ENCODE results near the gene NDUFB4.
"Not testable (repeated sequence)": the region's sequence is repeated elsewhere in the genome, so short reads cannot be mapped to it uniquely, and the experiment has no call there.

Gene NDUFB4

GRCh38 chr3:120569222-120570057 lies 26.7 kb upstream of the NDUFB4 start:
- DNase-seq (ENCODE audit: low read depth) = peak; percentile 38

- DNase-seq (ENCODE audit: low read depth) = no peak
Observed at GRCh38 chr3:120572027-120572426, 24.1 kb upstream of the NDUFB4 start.

DNA sequence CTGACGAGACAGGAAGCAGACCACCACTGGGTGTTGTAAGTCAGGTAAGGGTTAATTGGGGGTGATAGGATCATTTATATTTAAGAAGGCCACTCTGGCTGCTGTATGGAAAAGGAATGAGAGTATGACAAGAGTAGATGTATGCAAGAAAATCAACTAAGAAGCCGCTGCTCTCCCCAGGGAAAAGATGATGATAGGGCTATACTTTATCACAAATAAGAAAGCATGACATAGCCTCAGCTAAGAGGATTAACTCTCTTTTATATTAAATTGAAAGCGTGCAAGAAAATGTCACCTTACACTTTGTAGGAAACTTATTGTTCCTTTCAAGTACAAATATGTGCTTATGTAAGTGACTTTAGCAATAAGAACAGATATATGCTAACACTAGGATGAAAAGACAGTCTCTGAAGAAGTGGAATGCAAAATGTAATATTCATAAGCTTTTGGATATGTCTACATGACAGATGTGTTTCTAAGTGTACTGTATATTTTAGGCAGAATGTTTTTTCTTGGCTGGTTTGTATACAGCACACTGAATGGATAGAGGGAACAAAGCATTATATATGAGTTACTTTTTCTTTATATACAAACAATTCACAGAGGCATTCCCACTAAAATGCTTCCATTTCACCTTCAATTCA lies 8.7 kb upstream of the NDUFB4 start:
- no peak for DNase-seq (ENCODE audit: low read depth)

DNA sequence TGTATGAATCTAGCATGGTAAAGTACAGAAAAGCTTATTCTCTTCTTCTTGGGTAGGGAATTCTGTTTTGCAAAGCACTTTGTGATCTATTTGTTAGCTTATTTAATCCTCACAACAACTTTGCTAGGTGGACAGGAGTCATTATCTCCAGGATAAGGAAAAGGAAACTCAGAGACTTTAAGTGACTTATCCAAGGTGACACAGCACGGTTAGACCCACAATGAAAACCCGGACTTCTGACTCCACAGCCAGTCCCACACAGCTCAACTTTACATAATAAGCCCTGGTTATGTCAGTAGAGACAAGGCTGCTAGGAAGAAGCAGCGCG lies 384 bp upstream of the NDUFB4 start:
- DNase-seq (ENCODE audit: low read depth) = no peak

DNA sequence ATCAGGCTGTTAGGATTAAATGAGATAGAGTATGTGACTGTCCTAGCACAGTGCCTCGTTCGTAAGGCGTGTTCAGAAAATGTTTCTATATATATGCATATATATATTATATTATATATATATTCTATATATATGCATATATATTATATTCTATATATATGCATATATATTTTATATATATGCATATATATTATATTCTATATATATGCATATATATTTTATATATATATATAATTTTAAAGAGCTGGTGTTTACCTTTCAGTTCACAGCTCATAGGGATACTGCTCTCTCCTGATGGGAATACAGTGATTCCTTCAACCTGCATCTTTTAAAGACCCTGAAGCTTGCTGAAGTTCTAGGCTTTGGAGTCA lies 702 bp downstream of the NDUFB4 start:
- DNase-seq (ENCODE audit: low read depth) = no peak

DNA sequence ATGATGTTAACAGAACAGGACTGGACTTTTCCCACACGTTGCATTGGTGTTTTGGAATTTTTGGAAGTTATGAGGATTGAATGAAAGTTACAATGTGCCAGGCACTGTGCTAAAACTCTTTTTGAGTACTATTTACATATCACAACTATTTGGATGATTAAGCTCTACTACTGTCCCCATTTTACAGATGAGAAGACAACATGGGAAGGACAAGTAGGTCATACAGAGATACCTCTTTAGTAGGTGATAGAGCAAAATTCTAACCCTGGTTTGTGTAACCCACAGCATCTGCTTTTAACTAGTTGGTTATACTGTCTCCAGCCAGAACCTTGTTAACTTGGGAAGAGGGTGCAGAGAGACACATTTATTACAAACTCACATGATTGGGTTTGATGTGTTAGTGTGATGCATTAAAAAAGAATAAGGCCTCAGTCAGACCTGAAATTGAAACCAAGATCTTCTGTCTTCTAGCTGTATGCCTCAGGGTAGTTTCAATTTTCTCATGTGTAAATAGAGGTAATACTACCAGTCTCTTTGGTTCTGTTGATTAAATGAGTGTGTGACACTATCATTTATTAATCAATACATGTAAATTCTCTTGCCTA lies 1.4 kb downstream of the NDUFB4 start:
- no peak for DNase-seq (ENCODE audit: low read depth)

GRCh38 chr3:120599211-120599610 lies 3.1 kb downstream of the NDUFB4 start:
- no peak for DNase-seq (ENCODE audit: low read depth)

GRCh38 chr3:120601554-120601953 lies 5.4 kb downstream of the NDUFB4 start:
- no peak for DNase-seq (ENCODE audit: low read depth)

- no peak for DNase-seq (ENCODE audit: low read depth)
Observed at GRCh38 chr3:120602682-120603081, 6.5 kb downstream of the NDUFB4 start.

- no peak for DNase-seq (ENCODE audit: low read depth)
Observed at GRCh38 chr3:120604382-120604781, 8.2 kb downstream of the NDUFB4 start.

GRCh38 chr3:120604784-120605183 lies 8.6 kb downstream of the NDUFB4 start:
- no peak for DNase-seq (ENCODE audit: low read depth)

DNA sequence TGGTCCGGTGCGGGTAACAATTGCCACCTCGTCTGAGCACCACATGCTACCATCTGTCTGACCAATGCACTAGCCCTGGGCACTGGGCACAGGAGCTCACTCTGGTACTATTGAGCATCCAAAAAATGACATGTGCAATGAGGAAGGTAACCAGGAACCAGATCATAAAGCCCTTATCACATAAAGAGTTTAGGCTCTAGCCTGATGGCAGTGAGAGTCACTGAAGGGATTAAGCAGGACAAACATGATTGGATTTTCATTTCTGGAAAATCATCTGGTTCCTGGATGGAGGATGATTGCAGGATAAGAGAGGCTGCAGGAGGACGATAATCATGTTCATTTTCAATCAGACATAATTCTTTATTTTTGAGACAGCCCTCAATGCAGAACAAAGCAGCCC lies 12.4 kb downstream of the NDUFB4 start:
- DNase-seq (ENCODE audit: low read depth) = no peak

DNA sequence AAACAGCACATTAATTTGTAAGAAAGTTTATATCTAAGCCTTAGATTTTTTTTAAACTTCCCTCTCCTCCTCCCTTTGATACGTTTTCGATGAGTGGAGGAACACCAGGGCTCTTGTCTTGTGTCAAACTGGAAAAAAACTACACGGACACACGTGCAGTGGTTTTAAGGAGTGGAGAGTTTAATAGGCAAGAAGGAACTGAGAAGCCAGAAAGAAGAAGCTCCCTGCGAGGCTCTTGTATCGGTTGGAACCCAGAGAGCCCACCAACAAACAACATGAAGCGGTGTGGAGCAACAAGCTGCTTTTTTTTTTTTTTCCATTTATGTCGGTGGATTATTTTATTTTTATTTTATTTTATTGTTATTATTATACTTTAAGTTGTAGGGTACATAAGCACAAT lies 18.6 kb downstream of the NDUFB4 start:
- DNase-seq (ENCODE audit: low read depth) = no peak

DNA sequence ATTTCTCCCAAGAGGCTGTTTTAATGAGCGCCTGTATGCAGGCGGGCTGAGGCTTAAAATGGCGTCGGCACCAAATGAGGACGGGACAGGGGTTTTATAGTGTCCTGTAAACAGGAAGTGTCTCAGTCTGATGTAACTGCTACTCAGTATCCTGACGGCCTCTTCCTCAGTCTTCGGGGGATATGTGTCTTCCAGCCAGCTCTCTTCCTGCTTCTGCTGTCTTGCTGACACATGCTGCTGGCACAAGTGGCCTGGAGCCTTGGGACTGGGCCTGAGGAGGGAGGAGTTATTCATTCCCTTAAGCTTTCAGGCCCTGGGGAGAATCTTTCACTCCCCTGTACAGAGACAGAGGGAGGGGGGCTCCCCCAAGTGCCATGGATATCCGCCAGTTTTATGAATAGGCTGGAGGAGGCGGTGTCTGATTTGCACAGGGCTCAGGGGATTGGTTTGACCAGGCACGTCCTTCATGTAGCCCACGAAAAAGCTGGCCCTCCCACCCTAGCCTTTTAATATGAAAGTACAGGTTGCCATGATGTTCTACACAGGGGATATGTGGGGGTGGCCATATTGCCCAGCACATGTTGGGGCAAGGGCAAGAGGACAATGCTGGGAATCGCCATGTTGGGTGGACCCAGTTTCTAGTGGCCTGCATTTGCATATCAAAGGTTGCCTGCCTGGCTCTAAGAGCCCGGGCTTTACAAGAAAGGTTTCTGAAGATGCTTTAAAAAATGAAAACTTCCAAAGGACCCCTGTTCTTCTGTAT lies 19.9 kb downstream of the NDUFB4 start:
- DNase-seq (ENCODE audit: low read depth) = peak; percentile 92

DNA sequence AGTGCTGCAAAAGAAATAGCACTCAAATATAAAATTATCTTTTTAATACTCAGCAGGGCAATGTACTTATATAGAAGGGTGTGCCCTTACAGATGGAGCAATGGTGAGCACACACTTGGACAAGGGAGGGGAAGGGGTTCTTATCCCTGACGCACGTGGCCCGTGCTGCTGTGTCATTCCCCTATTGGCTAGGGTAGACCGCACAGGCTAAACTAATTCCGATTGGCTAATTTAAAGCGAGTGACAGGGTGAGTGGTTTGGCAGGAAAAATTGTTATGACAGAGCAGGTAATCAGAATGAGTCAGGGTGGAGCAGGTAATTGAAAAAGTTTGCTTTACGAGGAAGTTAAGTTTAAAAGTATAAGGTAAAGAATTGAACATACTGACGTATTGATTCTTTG lies 20.6 kb downstream of the NDUFB4 start:
- not testable (repeated sequence) for DNase-seq (ENCODE audit: low read depth)

DNA sequence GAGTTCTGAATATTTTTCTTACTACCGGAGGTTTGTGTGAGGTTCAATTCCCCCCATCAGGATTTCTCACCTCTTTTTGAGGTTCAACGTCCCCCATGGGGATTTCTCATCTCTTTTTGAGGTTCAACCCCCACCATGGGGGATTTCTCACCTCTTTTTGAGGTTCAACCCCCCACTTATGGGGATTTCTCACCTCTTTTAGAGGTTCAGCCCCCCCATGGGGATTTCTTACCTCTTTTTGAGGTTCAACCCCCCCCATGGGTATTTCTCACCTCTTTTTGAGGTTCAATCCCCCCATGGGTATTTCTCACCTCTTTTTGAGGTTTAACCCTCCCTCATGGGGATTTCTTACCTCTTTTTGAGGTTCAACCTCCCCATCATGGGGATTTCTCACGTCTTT lies 26.3 kb downstream of the NDUFB4 start:
- no peak for DNase-seq (ENCODE audit: low read depth)

- peak; percentile 95 for DNase-seq (ENCODE audit: low read depth)
Observed at GRCh38 chr3:120622870-120623726, 27.0 kb downstream of the NDUFB4 start.

DNA sequence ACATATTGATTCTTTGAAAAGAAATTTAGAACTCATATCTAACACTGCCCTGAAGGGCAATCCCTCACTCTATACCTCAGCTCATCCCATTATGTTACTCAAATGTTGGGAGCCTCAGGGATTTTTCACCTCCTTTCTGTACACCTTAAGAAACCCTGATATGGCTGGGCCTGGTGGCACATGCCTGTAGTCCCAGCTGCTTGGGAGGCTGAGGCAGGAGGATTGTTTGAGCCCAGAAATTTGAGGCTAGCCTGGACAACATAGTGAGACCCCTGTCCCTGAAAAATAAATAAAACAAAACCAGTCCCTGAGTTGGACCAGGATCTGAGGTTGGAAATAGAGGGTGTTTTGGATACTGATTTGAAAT lies 27.6 kb downstream of the NDUFB4 start:
- no peak for DNase-seq (ENCODE audit: low read depth)

- DNase-seq (ENCODE audit: low read depth) = peak; percentile 17
Observed at GRCh38 chr3:120625159-120625586, 29.0 kb downstream of the NDUFB4 start.

GRCh38 chr3:120634539-120634938 lies 38.4 kb downstream of the NDUFB4 start:
- DNase-seq (ENCODE audit: low read depth) = peak; percentile 21

GRCh38 chr3:120636795-120637401 lies 40.8 kb downstream of the NDUFB4 start:
- no peak for DNase-seq (ENCODE audit: low read depth)
